Measurements from ENCODE around the gene METTL4. TPM values are rescaled to one million over a fixed set of nuclear protein-coding genes. Genes with fewer than 3 reads are reported as not detected.

Gene METTL4
- total RNA-seq, 4 donors from 2014 or later = 7.3 to 10.3 (median 8.7) TPM

GRCh38 chr18:2545155-2545554 lies 26.1 kb downstream of the METTL4 start:
- TF ChIP-seq, protein P1, sequence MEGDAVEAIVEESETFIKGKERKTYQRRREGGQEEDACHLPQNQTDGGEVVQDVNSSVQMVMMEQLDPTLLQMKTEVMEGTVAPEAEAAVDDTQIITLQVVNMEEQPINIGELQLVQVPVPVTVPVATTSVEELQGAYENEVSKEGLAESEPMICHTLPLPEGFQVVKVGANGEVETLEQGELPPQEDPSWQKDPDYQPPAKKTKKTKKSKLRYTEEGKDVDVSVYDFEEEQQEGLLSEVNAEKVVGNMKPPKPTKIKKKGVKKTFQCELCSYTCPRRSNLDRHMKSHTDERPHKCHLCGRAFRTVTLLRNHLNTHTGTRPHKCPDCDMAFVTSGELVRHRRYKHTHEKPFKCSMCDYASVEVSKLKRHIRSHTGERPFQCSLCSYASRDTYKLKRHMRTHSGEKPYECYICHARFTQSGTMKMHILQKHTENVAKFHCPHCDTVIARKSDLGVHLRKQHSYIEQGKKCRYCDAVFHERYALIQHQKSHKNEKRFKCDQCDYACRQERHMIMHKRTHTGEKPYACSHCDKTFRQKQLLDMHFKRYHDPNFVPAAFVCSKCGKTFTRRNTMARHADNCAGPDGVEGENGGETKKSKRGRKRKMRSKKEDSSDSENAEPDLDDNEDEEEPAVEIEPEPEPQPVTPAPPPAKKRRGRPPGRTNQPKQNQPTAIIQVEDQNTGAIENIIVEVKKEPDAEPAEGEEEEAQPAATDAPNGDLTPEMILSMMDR (IDR thresholded peaks at IDR 0.05; ENCODE audit: low read depth) = no peak

DNA sequence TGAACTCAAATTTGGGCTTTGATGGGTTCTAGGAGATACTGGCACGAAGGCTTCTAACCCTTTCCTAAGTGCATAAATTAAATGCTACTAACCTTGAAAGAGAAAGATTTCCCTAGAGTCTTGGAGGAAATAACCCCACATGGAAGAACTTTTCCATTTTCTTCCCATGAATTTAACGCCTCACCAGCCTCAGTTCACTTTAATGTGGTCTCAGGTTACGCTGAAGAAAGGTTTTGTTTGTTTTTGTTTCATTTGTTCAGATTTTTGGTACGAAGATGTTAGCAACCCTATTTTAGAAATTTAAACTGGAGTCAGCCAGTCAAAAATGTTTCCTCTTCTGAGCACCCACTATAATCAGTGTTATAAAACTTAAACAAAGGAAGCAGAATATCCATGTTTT lies 30.7 kb downstream of the METTL4 start:
- TF ChIP-seq, protein P1 (IDR thresholded peaks at IDR 0.05; ENCODE audit: low read depth) = no peak

GRCh38 chr18:2538844-2539243 lies 32.5 kb downstream of the METTL4 start:
- TF ChIP-seq, protein P1 (IDR thresholded peaks at IDR 0.05; ENCODE audit: low read depth) = no peak

- TF ChIP-seq, protein P1 (IDR thresholded peaks at IDR 0.05; ENCODE audit: low read depth) = no peak
Observed at GRCh38 chr18:2538236-2538635, 33.1 kb downstream of the METTL4 start.

DNA sequence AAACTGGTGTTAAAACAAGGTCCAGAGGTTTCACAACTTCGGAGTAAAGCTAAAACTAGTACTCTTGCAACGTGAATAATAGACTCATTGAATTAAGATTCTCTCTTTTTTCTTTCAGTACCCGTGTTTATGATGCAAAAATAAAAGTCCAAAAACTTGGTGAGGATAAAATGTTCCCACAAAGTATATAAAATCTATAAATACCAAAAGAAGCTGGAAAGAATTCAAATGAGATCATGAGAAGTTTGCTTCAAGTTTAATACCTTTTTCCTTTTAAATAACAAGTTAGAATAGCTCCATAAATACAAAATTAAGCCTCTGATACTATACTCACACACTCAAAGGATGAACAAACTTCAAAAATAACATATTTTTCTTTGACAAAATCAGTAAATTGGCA lies 34.0 kb downstream of the METTL4 start:
- TF ChIP-seq, protein P1 (IDR thresholded peaks at IDR 0.05; ENCODE audit: low read depth) = no peak

- TF ChIP-seq, protein P1 (IDR thresholded peaks at IDR 0.05; ENCODE audit: low read depth) = no peak
Observed at GRCh38 chr18:2536493-2536892, 34.8 kb downstream of the METTL4 start.

DNA sequence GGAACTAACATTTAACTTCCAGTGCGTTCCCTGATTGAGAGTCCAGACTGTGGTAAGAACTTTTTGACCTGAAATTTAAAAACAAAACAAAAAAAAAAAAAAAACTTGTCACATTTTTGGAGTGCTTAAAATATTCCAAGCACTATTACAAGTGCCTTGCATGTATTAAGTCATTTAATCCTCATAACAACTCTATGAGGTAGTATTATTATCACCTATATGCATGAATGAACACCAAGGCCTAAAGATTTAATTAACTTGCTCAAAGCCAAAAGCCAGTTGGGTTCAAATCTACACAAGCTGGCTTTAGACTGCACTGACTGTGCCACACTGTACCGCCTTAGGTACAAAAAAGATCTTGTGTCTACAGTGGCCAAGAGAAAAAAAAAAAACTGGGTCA lies 35.2 kb downstream of the METTL4 start:
- TF ChIP-seq, protein P1 (IDR thresholded peaks at IDR 0.05; ENCODE audit: low read depth) = no peak
